ENCODE measurements around the gene PRSS57. TPM values are rescaled to one million over a fixed set of nuclear protein-coding genes. Genes with fewer than 3 reads are reported as not detected.
A peak's percentile ranks its signal among the peaks of the same experiment; 100 is the strongest.

The PRSS57 gene
- total and polyA plus RNA-seq, 2 of the 13 experiments (the other 11 are each of a cell fraction or from before 2014, with no cell fraction given): 0.12 TPM; not detected in 1

- TF ChIP-seq NR2F1 (CRISPR knock-in tag; IDR thresholded peaks at IDR 0.05): no peak
- no peak for TF ChIP-seq WIZ (CRISPR knock-in tag; IDR thresholded peaks at IDR 0.05)
- no peak for TF ChIP-seq TAF15 (IDR thresholded peaks at IDR 0.05; ENCODE audit: low read depth, low read length, poor library complexity, severe bottlenecking)
- no peak for TF ChIP-seq ZNF20 (CRISPR knock-in tag; IDR thresholded peaks at IDR 0.05)
- TF ChIP-seq FOSL2 (CRISPR knock-in tag; IDR thresholded peaks at IDR 0.05): no peak
- TF ChIP-seq NR1H2 (CRISPR knock-in tag; IDR thresholded peaks at IDR 0.05; ENCODE audit: borderline replicate concordance, low read depth): no peak
- TF ChIP-seq PREB (CRISPR knock-in tag; IDR thresholded peaks at IDR 0.05): no peak
- no peak for TF ChIP-seq SNAPC5 (CRISPR knock-in tag; IDR thresholded peaks at IDR 0.05; ENCODE audit: borderline replicate concordance)
- TF ChIP-seq THAP9 (CRISPR knock-in tag; IDR thresholded peaks at IDR 0.05; ENCODE audit: borderline replicate concordance): no peak
- TF ChIP-seq POGK (CRISPR knock-in tag; conservative IDR thresholded peaks at IDR 0.05): no peak
- TF ChIP-seq ZNF772 (CRISPR knock-in tag; IDR thresholded peaks at IDR 0.05): no peak
- no peak for TF ChIP-seq GATAD2A (CRISPR knock-in tag; IDR thresholded peaks at IDR 0.05)
- TF ChIP-seq RFXANK (CRISPR knock-in tag; IDR thresholded peaks at IDR 0.05): no peak
- TF ChIP-seq NR3C1 (CRISPR knock-in tag; IDR thresholded peaks at IDR 0.05): no peak
- TF ChIP-seq GFI1 (CRISPR knock-in tag; IDR thresholded peaks at IDR 0.05; ENCODE audit: borderline replicate concordance): no peak
- no peak for TF ChIP-seq ARID5B (CRISPR knock-in tag; IDR thresholded peaks at IDR 0.05)
- TF ChIP-seq HMGXB4 (CRISPR knock-in tag; IDR thresholded peaks at IDR 0.05; ENCODE audit: borderline replicate concordance in 1 of 2, low read depth in 1 of 2): 0 out of 4 replicates have a peak, but pooled peaks of 1 of the 2 experiments have one; percentile 12
- TF ChIP-seq PHF21A (CRISPR knock-in tag; IDR thresholded peaks at IDR 0.05): no peak
Measured at GRCh38 chr19:663682-664117, 31.6 kb downstream of the PRSS57 start (continued).

All from HepG2 (cell line).